GM21423 (cell line): Measurements from ENCODE around the gene PLEKHS1.
A peak's percentile ranks its signal among the peaks of the same experiment; 100 is the strongest.
"Not testable (repeated sequence)": the region's sequence is repeated elsewhere in the genome, so short reads cannot be mapped to it uniquely, and the experiment has no call there.

ENCODE experiments used
- ATAC-seq: cut with Tn5 transposase; IDR thresholded peaks from one replicate; pipeline ENCODE4 v1.9.1; 2021; ENCODE audit warnings: mild to moderate bottlenecking, moderate library complexity; ENCODE audit not compliant: unreplicated experiment

The PLEKHS1 gene

DNA sequence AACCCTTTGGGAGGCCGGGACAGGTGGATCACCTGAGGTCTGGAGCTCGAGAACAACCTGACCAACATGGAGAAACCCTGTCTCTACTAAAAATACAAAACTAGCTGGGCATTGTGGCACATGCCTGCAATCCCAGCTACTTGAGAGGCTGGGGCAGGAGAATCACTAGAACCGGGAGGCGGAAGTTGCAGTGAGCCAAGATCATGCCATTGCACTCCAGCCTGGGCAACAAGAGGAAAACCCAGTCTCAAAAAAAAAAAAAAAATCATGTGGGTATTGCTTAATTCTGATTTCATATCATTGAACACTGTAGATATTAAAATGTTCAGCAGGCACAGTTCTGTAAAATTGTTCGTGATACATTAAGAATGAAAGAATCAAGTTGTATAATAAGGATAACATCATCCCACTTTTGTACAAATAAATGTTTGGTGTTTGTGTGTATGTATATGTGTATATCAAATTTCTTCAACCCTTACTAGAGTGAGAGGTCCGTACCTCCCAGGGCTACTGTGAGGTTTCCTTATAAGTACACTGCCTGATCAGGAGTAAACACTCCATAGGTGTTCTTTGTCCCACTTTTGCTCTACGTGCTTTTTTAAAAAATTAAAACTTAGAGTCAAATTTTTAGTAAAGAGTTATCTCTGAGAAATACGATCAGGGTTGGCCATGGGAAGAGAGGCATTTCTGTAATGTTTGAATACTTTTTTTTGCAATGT is 31.7 kb downstream of the PLEKHS1 start:
- ATAC-seq = no peak

DNA sequence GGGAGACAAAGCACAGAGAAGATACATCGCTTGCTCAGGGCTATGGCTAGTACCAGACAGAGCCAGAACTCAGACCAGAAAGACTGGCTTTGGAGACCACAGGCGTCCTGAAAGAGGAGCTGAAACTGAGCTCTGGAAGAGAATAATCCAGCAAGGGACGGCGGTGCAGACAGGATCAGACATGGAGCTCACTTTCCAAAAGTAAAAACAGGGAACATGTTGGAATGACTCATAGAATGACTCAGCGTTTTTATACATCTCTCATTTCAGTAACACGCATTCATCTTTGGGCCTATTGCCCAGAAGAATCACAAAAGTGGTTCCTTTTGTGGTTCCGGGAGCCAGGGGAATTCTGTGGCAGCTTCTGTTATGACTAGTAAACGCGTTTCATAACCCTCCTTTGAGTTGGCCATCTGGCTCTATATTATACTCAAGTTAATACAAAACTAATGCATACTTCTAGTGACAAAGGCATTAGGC is 37.2 kb downstream of the PLEKHS1 start:
- peak; percentile 70 for ATAC-seq

DNA sequence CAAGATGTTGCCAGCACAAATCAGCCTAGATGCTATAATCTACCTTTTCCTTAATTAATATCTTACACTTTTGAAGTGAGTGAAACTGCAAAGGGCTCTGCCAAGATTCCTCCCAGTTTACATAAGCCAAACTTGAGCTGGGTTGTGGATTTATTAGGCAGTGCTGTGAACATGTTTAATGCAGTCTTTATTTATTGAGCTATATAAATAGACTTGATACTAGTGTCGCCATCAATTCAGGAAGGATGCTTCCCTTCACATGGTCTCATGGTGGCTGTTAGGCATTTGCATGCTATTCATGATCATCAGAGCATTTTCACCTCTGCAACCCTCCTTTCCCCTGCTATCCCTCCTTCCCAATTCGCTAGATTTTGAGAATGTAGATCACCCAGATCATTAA is 40.2 kb downstream of the PLEKHS1 start:
- ATAC-seq = no peak

DNA sequence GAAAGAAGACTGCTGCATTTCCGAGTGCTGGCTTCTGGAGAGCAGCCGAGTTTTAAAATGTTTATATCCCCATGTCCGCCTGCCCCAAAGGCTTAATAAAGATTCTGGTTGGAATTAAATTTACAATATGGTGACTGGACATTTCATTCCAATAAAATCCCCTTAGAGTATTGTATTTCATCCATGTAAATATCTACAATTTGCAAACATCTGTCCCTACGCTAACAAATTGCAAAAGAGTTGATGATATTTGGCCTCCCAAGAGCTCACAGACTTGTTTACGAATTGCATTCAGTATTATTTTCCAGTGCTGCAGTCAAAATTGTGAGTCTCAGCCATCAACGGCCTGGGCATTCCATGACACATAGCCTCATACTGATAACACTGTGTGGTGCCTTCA is 50.1 kb downstream of the PLEKHS1 start:
- ATAC-seq = no peak

DNA sequence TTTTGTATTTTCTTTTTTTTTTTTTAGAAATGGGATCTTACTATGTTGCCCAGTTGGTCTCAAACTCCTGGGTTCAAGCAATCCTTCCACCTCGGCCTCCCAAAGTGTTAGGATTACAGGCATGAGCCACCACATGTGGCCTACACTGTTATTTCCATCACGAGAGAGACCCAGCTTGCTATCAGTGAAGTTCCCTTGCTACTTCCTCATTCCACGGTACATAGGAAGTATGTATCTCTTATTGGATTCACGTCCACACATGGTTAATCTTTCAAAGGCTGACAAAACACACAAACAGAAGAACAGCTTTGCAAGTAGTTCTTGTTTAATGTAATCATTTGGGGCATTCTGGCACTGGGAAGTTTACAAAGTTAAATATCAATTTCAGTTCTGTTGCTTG is 51.5 kb downstream of the PLEKHS1 start:
- ATAC-seq = peak; percentile 48

DNA sequence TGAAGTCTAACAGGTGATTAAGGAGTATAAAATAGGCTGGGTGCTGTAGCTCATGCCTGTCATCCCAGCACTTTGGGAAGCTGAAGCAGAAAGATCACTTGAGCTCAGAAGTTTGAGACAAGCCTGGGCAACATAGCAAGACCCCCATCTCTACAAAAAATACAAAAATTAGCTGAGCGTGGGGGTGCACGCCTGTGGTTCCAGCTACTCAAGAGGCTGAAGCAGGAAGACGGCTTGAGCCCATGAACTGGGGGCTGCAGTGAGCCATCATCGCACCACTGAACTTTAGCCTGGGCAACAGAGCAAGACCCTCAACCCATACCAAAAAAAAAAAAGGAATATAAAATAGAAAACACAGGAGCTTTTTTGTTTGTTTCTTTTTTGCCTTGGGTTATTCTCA is 55.0 kb downstream of the PLEKHS1 start:
- ATAC-seq = no peak

DNA sequence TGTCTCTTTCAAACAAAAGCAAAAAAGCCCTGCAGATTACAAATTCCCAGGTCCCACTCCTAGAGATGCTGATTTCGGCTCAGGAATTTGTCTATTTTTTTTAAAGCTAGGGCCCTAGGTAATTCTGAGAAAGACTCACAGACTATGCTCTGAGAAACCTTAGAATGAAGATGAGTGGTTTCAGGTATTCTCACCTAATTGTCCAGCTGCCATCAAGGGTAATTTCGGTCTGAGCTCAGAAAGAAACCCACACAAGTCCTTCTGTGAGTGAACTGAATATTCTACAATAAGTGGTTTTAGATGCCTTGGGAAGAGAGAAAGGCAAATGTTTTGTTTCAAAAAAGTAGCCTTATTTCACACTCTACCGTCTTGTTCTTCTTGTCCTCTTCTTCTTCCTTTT is 56.7 kb downstream of the PLEKHS1 start:
- ATAC-seq = no peak

DNA sequence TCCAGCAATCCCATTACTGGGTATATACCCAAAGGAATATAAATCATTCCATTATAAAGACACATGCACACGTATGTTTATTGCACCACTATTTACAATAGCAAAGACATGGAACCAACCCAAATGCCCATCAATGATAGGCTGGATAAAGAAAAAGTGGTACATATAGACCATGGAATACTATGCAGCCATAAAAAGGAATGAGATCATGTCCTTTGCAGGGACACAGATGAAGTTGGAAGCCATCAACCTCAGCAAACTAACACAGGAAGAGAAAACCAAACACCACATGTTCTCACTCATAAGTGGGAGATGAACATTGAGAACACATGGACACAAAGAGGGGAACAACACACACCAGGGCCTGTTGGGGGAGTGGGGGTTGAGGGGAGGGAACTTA is 63.2 kb downstream of the PLEKHS1 start:
- not testable (repeated sequence) for ATAC-seq

DNA sequence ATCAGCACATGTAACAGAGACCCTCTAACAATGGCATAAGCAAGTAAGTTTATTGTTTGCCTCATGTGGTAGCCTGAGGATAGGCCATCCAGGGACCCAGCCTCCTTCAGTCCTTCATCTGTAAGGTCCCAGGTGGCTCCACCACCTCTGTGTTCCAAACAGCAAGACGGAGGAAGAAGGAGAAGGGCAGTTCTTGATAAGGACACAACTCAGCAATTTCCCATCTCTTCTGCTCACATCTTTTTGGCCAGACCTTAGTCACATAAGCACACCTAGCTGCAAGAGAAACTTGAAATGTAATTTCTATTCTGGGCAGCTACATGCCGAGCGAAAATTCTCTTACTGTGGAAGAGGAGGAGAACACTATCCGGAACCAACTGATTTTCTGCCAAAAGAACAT is 68.5 kb downstream of the PLEKHS1 start:
- no peak for ATAC-seq

DNA sequence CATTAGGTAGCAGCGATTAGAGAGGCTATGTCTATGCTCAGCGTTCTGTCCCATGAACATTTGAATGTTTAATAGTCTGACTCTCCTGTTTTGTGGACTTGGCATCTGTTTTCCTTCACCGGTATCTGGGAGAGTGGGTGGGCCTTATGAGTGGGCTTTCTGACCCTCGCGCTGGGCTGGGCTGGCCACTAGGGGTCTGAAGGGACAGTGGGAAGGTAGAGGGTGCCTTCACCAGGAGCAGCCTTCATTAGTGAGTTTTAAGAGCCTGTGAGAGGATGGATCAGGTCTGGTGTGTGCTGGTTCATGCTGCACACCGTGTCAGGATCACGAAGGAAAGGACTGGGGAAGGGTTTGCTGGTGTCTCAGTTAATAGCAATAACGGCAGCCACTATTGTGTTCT is 69.0 kb downstream of the PLEKHS1 start:
- no peak for ATAC-seq

DNA sequence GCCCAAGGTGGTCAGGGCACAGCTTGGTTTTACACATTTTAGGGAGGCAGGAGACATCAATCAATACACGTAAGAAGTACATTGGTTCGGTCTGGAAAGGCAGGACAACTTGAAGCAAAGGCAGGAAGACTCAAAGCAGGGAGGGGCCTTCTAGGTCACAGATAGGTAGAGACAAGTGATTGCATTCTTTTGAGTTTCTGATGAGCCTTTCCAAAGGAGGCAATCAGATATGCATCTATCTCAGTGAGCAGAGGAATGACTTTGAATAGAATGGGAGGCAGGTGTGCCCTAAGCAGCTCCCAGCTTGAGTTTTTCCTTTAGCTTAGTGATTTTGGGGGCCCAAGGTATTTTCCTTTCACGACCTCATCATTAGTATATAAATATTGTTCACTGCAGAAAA is 69.8 kb downstream of the PLEKHS1 start:
- ATAC-seq = not testable (repeated sequence)

DNA sequence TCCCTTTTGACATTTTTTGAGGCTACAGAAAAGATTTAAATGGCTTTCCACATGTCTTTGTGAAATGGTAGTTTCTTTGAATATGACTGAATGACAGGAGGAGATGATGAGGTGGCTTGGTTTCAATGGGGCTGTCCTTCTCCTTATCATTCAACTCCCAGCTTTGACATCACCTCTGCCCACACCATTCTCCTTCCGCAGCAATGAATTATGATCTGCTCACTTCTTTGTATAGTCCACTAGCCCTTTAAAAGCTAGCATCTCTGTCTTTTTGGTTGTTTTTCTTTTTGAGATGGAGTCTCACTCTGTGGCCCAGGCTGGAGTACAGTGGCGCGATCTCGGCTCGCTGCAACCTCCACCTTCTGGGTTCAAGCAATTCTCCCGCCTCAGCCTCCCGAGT is 70.7 kb downstream of the PLEKHS1 start:
- no peak for ATAC-seq

DNA sequence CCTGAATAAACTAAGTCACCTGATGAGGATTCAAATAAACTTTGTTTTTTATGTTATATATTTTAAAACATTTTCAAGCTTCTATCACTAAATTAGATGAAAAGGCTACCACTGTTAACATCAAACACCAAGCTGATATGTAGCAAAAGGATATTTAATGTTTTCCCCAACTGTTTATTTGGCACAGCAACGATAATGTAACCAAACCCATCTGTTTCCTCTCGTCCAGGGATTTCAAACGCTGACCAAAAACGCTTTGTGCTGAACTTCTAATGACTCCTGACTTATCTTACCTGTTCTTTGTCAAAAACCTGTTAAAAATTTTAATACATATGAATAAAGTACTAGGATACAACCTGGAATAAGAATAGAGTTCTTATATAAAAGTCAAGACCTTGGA is 71.9 kb downstream of the PLEKHS1 start:
- ATAC-seq = no peak

DNA sequence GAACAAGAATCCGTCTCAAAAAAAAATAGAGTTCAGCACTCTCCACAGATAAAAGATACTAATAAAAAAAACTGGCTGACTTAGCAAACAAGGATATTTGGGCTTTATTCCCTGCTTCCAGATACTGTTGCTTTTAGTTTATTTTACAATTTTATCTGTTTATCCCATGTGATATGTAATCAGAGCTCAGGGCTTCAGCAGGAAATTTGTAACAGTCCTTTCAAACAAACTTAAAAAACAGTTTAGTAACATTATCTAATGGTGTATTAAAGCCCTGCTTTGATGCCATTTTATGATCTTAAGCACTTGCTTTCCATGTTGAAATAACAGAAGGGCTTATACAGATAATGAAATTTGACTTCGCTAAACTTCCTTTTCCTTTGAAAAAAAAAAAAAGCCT is 74.3 kb downstream of the PLEKHS1 start:
- ATAC-seq = no peak

DNA sequence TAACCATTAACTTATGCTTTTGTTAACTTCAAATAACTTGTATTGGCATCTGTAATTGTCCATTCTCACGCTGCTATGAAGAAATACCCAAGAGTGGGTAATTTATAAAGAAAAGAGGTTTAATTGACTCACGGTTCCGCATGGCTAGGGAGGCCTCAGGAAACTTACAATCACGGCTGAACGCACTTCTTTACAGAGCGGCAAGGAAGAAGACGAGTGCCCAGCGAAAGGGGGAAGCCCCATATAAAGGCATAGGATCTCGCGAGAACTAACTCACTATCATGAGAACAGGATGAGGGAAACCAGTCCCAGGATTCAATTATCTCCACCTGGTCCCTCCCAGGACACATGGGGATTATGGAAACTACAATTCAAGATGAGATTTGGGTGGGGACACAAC is 77.1 kb downstream of the PLEKHS1 start:
- not testable (repeated sequence) for ATAC-seq
